GM18951 (cell line): ENCODE results near the gene SCG5.

Source experiments
- POLR2A ChIP-seq: IDR thresholded peaks from 4 replicates; pipeline ENCODE4 v1.6.1; 2011; ENCODE audit warnings: mild to moderate bottlenecking; ENCODE audit not compliant: insufficient read length, insufficient read depth; ENCODE audit errors: extremely low read depth
- in situ Hi-C: fragments of 300-500 bp; cut with MboI; formaldehyde crosslinking; loops from one replicate; pipeline ENCODE4 v1.12.0; 2022; ENCODE audit warnings: low sequenced_read_pairs, mixed read lengths, inconsistent platforms; ENCODE audit not compliant: unreplicated experiment

The SCG5 gene

GRCh38 chr15:32669896-32670611 lies 28.5 kb downstream of the SCG5 start:
- in situ Hi-C loops, result no loop called here
- TF ChIP-seq POLR2A, result no peak

DNA sequence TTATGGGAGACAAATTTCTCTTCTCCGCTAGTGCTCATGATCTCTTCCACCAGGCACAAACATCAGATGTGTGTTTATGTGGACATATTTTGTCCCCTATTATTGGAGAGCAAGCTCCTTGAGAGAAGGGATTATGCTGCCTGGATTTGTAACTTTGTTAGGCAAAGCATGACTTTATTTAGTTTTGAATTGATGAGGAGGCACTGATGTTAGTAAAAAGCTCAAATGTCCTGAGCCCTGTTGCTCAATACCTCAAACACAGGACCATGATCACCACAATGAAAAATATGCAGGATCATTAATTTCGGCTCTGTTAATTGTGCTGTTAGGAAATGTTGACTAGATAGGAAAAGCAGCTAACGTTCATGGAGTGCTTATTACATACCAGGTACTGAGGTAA lies 29.1 kb downstream of the SCG5 start:
- no peak for TF ChIP-seq POLR2A
- in situ Hi-C loops, result no loop called here

DNA sequence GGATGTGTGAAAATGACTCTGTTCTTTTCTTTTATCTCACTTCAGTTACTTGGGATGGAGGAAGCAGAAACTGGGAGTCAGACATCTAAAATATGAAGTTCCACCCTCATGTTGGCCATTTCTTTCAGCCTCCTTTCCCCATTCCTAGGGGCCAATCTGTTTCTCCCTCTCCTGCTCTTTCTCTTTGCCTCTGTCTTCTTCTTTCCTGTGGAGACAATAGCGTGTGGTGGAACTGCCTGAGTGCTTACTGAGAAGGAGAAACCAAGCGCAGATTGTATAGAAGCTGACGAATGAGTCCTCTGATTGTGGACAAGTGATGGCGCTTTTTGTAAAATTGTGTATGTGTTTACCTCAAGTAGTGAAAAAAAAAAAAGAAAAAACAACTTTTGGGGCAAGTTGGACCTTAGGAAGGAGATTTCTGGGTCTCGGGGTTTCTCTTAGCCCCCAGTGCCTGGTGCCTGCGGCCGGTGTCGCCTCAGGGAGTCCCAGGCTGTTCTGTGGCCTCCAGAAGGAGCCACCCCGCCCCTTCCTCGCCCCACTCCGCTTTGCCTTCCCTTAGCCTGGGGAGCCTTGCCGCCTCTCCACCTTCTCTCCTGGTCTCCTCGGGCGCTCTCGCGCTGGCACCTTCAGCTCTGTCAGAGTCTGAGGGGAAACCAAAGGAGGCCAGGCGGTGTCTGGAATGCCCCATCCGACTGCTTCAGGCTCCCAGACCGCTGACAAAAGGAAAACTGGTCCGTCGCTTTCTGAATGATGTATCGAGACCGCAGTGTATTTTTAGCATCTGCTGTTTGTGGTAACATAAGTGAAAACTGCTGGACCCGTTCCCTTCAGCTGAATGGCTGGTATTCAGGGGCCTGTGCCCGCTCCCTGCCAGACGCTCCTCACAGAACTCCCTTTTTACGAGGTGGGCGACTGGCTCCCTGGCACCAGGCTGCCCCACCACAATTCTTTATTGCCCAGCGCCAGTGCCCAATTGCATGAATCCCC lies 30.1 kb downstream of the SCG5 start:
- in situ Hi-C loops, result no loop called here
- no peak for TF ChIP-seq POLR2A

DNA sequence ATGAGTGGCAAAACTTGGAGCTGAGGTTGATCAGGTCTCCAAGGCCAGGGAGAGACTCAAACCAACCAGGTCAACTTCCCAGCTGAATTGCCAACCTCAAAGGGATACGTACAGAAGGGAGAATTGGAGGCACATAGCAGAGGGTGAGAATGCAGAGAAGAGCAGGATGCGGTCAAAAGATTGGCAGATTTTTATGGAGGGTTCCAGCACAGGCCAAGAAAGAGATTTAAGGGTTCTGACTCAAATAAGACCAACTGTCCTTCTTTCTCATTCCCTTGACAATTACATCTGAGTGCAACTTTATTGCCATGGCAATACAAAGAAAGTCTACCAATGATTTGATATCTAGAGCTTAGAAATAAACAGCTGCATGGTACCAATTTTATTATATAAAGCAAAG lies 33.2 kb downstream of the SCG5 start:
- no peak for TF ChIP-seq POLR2A
- in situ Hi-C loops, result no loop called here

- in situ Hi-C loops, result no loop called here
Observed at GRCh38 chr15:32675466-32675865, 34.0 kb downstream of the SCG5 start.

GRCh38 chr15:32676169-32676568 lies 34.7 kb downstream of the SCG5 start:
- in situ Hi-C loops, result no loop called here
- TF ChIP-seq POLR2A, result no peak

More at GRCh38 chr15:32675466-32675865, 34.0 kb downstream of the SCG5 start:
- no peak for TF ChIP-seq POLR2A

GRCh38 chr15:32677238-32677750 lies 35.8 kb downstream of the SCG5 start:
- in situ Hi-C loops, result no loop called here
- TF ChIP-seq POLR2A, result no peak

DNA sequence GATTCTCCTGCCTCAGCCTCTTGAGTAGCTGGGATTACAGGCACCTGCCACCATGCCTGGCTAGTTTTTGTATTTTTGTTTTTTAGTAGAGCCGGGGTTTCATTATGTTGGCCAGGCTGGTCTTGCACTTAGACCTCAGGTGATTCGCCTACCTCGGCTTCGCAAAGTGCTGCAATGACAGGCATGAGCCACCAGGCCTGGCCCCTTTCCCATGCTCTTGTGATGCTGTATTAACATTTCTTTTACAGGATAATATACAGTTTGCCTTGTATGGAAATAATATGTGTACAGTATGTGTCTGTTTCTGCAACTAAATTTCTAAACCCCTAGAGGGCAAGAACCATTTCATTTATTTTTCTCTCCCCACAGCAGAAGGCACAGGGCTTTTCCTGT lies 37.8 kb downstream of the SCG5 start:
- TF ChIP-seq POLR2A, result no peak
- in situ Hi-C loops, result no loop called here

DNA sequence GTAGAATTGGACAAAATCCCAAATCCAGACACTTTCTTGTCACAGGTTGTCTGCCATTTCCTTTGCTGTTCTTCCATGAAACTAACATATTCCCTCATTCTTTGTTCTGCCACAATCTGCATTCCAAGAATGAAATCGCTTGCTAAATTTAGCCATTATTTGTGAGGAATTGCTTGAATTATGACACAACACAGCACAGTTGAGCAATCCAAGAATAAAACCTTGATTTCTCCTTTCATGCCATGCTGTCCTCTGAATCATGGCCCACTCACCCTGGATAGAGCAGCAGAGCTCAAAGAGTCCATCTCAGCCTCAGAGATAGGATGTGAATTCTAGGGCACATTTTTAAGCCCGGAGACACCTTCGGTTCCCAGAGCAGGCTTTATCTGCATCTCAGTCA lies 41.1 kb downstream of the SCG5 start:
- in situ Hi-C loops, result no loop called here

DNA sequence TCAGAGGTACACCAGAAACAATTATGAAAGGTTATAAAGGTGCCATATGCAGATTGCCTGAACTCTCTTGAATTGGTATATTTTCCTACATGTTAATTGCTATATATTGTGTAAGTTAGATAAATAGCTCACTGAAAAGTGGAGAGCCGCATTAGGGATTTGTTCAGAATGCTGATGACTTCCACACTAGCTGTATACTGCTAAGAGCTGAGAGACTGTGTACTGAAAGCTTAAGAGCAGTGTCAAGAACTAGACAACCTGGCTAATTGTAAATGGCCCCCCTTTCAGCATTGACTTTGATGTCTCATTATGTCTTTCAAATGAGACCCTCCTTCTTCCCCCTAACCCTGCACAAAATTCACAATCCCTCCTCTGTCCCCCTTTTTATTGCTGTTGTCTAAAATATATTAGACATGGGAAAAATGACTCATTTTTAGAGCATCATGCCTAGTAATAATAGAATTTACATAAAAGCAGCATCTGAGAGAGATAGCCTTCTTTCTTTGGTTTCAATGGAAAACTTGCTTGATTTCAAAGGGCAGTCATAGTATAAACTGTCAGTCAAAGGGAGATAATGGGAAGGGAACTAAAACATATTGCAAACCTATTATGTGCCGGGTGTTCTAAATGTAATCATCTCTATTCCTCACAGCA lies 41.6 kb downstream of the SCG5 start:
- in situ Hi-C loops, result no loop called here
- no peak for TF ChIP-seq POLR2A

More for the DNA sequence above, 41.1 kb downstream of the SCG5 start:
- no peak for TF ChIP-seq POLR2A

DNA sequence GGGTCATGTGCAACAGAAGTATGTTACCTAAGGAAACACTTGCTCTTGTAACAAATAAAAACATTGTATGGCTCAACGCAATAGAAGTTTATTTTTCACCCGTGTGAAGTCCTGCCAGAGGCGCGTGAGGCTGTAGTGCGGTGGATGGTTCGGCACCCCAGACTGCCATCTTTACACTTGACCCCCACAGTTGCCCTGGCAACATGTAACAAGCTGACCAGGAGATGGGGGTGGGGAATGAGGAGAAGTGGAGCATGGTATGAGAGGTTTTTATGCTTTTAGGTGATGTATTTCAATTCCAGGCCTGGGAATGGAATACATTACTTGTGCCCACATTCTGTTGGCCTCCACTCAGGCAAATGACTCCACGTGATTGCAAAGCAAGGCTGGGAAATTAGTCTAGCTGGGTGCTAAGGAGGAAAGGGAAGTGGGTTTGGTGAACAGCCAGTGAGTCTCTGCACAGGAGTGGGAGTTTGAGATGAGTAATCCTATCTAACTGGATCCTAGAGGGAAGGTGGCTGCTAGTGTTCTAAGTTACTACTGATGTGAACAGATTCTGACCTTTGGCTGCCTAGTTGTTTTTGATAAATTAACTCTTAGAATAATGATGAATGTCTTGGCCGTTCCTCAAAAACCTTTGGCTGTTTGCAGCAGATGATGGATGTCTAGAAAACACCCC lies 42.5 kb downstream of the SCG5 start:
- in situ Hi-C loops, result no loop called here
- no peak for TF ChIP-seq POLR2A

- in situ Hi-C loops, result no loop called here
- TF ChIP-seq POLR2A, result no peak
Observed at GRCh38 chr15:32685576-32685975, 44.1 kb downstream of the SCG5 start.
